Measurements from ENCODE around the gene RPH3AL. TPM values are rescaled to one million over a fixed set of nuclear protein-coding genes. Genes with fewer than 3 reads are reported as not detected.
"Not testable (repeated sequence)": the region's sequence is repeated elsewhere in the genome, so short reads cannot be mapped to it uniquely, and the experiment has no call there.

Gene RPH3AL
- total RNA-seq, 1 donor from 2014 or later = 3.5 TPM

- no peaks in the 10 kb centered on the region for H3K4me1 Mint-ChIP-seq (ENCODE audit: low read depth)
- H3K4me3 Mint-ChIP-seq (ENCODE audit: low read depth) = no peak overlapping the region
- intact Hi-C loops (cut with micrococcal nuclease) = no loop called here
These were observed 152.6 kb downstream of the RPH3AL start for GRCh38 chr17:199806-200545.

GRCh38 chr17:199191-199604, 153.4 kb downstream of the RPH3AL start:
- H3K36me3 Mint-ChIP-seq (ENCODE audit: low read depth) = no peaks in the 10 kb centered on the region
- no peak overlapping the region for H3K27ac Mint-ChIP-seq
- intact Hi-C loops (cut with micrococcal nuclease) = no loop called here

More at GRCh38 chr17:199806-200545, 152.6 kb downstream of the RPH3AL start:
- Mint-ChIP-seq H3K9me3 (no peaks in the 10 kb centered on the region), H3K27me3 (ENCODE audit: low read depth) (peaks cover 3% of the 10 kb centered on the region), H3K36me3 (ENCODE audit: low read depth) (no peaks in the 10 kb centered on the region), H3K27ac (no peak overlapping the region)
- no peak for DNase-seq (ENCODE audit: low spot score)

GRCh38 chr17:198225-198624, 154.4 kb downstream of the RPH3AL start:
- intact Hi-C loops (cut with micrococcal nuclease); H3K27ac Mint-ChIP-seq; H3K4me1 Mint-ChIP-seq (ENCODE audit: low read depth); H3K36me3 Mint-ChIP-seq (ENCODE audit: low read depth); H3K9me3 Mint-ChIP-seq; H3K4me3 Mint-ChIP-seq (ENCODE audit: low read depth); H3K27me3 Mint-ChIP-seq (ENCODE audit: low read depth); DNase-seq (ENCODE audit: low spot score): not testable (repeated sequence)

More at GRCh38 chr17:199191-199604, 153.4 kb downstream of the RPH3AL start:
- Mint-ChIP-seq H3K27me3 (ENCODE audit: low read depth) (peaks cover 3% of the 10 kb centered on the region), H3K9me3 (no peaks in the 10 kb centered on the region), H3K4me3 (ENCODE audit: low read depth) (no peak overlapping the region), H3K4me1 (ENCODE audit: low read depth) (no peaks in the 10 kb centered on the region)
- DNase-seq (ENCODE audit: low spot score) = no peak

GRCh38 chr17:197352-197751, 155.3 kb downstream of the RPH3AL start:
- H3K36me3 Mint-ChIP-seq (ENCODE audit: low read depth) = no peaks in the 10 kb centered on the region
- H3K27me3 Mint-ChIP-seq (ENCODE audit: low read depth) = peaks cover 3% of the 10 kb centered on the region
- H3K27ac Mint-ChIP-seq = no peak overlapping the region
- no peaks in the 10 kb centered on the region for H3K9me3 Mint-ChIP-seq
- DNase-seq (ENCODE audit: low spot score) = no peak
- H3K4me1 Mint-ChIP-seq (ENCODE audit: low read depth) = no peaks in the 10 kb centered on the region
- no peak overlapping the region for H3K4me3 Mint-ChIP-seq (ENCODE audit: low read depth)
- intact Hi-C loops (cut with micrococcal nuclease) = no loop called here

GRCh38 chr17:194828-195602, 157.6 kb downstream of the RPH3AL start:
- H3K36me3 Mint-ChIP-seq (ENCODE audit: low read depth) = no peaks in the 10 kb centered on the region
- no peak for DNase-seq (ENCODE audit: low spot score)
- intact Hi-C loops (cut with micrococcal nuclease) = no loop called here
- no peak overlapping the region for H3K27ac Mint-ChIP-seq
- H3K4me3 Mint-ChIP-seq (ENCODE audit: low read depth) = no peak overlapping the region
- H3K4me1 Mint-ChIP-seq (ENCODE audit: low read depth) = no peaks in the 10 kb centered on the region
- no peaks in the 10 kb centered on the region for H3K9me3 Mint-ChIP-seq
- H3K27me3 Mint-ChIP-seq (ENCODE audit: low read depth) = peaks cover 3% of the 10 kb centered on the region

GRCh38 chr17:193841-194806, 158.5 kb downstream of the RPH3AL start:
- no peaks in the 10 kb centered on the region for H3K36me3 Mint-ChIP-seq (ENCODE audit: low read depth)
- H3K27ac Mint-ChIP-seq = no peak overlapping the region
- H3K27me3 Mint-ChIP-seq (ENCODE audit: low read depth) = no peaks in the 10 kb centered on the region
- no peak for DNase-seq (ENCODE audit: low spot score)
- H3K4me1 Mint-ChIP-seq (ENCODE audit: low read depth) = no peaks in the 10 kb centered on the region
- no peaks in the 10 kb centered on the region for H3K9me3 Mint-ChIP-seq
- H3K4me3 Mint-ChIP-seq (ENCODE audit: low read depth) = no peak overlapping the region
- intact Hi-C loops (cut with micrococcal nuclease) = no loop called here

GRCh38 chr17:193426-193810, 159.2 kb downstream of the RPH3AL start:
- H3K27me3 Mint-ChIP-seq (ENCODE audit: low read depth) = no peaks in the 10 kb centered on the region
- intact Hi-C loops (cut with micrococcal nuclease) = no loop called here
- no peaks in the 10 kb centered on the region for H3K36me3 Mint-ChIP-seq (ENCODE audit: low read depth)
- no peak for DNase-seq (ENCODE audit: low spot score)
- H3K27ac Mint-ChIP-seq = no peak overlapping the region
- no peaks in the 10 kb centered on the region for H3K9me3 Mint-ChIP-seq
- H3K4me3 Mint-ChIP-seq (ENCODE audit: low read depth) = no peak overlapping the region
- H3K4me1 Mint-ChIP-seq (ENCODE audit: low read depth) = no peaks in the 10 kb centered on the region

- Mint-ChIP-seq H3K27me3 (ENCODE audit: low read depth) (no peaks in the 10 kb centered on the region), H3K4me3 (ENCODE audit: low read depth) (no peak overlapping the region), H3K36me3 (ENCODE audit: low read depth) (no peaks in the 10 kb centered on the region), H3K4me1 (ENCODE audit: low read depth) (no peaks in the 10 kb centered on the region), H3K9me3 (no peaks in the 10 kb centered on the region), H3K27ac (no peak overlapping the region)
- intact Hi-C loops (cut with micrococcal nuclease) = no loop called here
- no peak for DNase-seq (ENCODE audit: low spot score)
These were observed 159.8 kb downstream of the RPH3AL start for GRCh38 chr17:192666-193425.

GRCh38 chr17:189444-189843, 163.2 kb downstream of the RPH3AL start:
- intact Hi-C loops (cut with micrococcal nuclease) = no loop called here
- Mint-ChIP-seq H3K27ac (no peak overlapping the region), H3K27me3 (ENCODE audit: low read depth) (peaks cover 10% of the 10 kb centered on the region), H3K36me3 (ENCODE audit: low read depth) (no peaks in the 10 kb centered on the region), H3K4me1 (ENCODE audit: low read depth) (peaks cover 16% of the 10 kb centered on the region), H3K9me3 (no peaks in the 10 kb centered on the region), H3K4me3 (ENCODE audit: low read depth) (no peak overlapping the region)
- DNase-seq (ENCODE audit: low spot score) = no peak

GRCh38 chr17:187130-187529, 165.5 kb downstream of the RPH3AL start:
- no peak for DNase-seq (ENCODE audit: low spot score)
- Mint-ChIP-seq H3K27me3 (ENCODE audit: low read depth) (peaks cover 19% of the 10 kb centered on the region), H3K4me3 (ENCODE audit: low read depth) (no peak overlapping the region), H3K36me3 (ENCODE audit: low read depth) (no peaks in the 10 kb centered on the region), H3K27ac (no peak overlapping the region), H3K9me3 (no peaks in the 10 kb centered on the region), H3K4me1 (ENCODE audit: low read depth) (peaks cover 16% of the 10 kb centered on the region)
- intact Hi-C loops (cut with micrococcal nuclease) = no loop called here

- Mint-ChIP-seq H3K4me1 (ENCODE audit: low read depth) (peaks cover 16% of the 10 kb centered on the region), H3K9me3 (no peaks in the 10 kb centered on the region), H3K4me3 (ENCODE audit: low read depth) (no peak overlapping the region), H3K27me3 (ENCODE audit: low read depth) (peaks cover 23% of the 10 kb centered on the region), H3K36me3 (ENCODE audit: low read depth) (no peaks in the 10 kb centered on the region), H3K27ac (peak overlapping the region; percentile 59)
- DNase-seq (ENCODE audit: low spot score) = no peak
- intact Hi-C loops (cut with micrococcal nuclease) = no loop called here
These were observed 167.0 kb downstream of the RPH3AL start for GRCh38 chr17:185445-186138.

Measured in activated T-helper 2 cell treated with anti-CD3 and anti-CD28 coated beads, Interferon-gamma antibody, Interleukin-2, Interleukin-4, amounts not matched to agents 10 μg/mL and 5 μg/mL and 100 μg/mL, durations not matched to agents 14 hours and 24 hours and 36 hours (primary cell).